HepG2 (cell line): ENCODE data around the gene RHOV. TPM values are rescaled to one million over a fixed set of nuclear protein-coding genes. Genes with fewer than 3 reads are reported as not detected.
A peak's percentile ranks its signal among the peaks of the same experiment; 100 is the strongest.

Source experiments
- BRCA1 ChIP-seq: sonication (generic); formaldehyde crosslinking; IDR thresholded peaks from 2 replicates; pipeline ENCODE4 v1.4.0; 2020; ENCODE audit warnings: missing genetic modification reagents
- CREB1 ChIP-seq, 2 experiments: fragments of 450-650 bp in 1 of 2; IDR thresholded peaks; 2 replicates each; pipeline ENCODE4 v1.6.1; 2016 to 2017; ENCODE audit warnings: control low read depth in 1 of 2, mild to moderate bottlenecking in 1 of 2, missing compliant biosample characterization in 1 of 2, missing genetic modification characterization in 1 of 2
- EHMT2 ChIP-seq: fragments of 200-600 bp; sonication (generic); IDR thresholded peaks from 2 replicates; pipeline ENCODE4 v1.7.0; 2017; ENCODE audit warnings: antibody characterized with exemption, low read depth, low read length, borderline replicate concordance
- PAXIP1 ChIP-seq: sonication (generic); formaldehyde crosslinking; conservative IDR thresholded peaks from 2 replicates; pipeline ENCODE4 v1.4.0; 2020; ENCODE audit warnings: mild to moderate bottlenecking, missing genetic modification reagents, moderate library complexity
- TARDBP ChIP-seq: sonication (generic); formaldehyde crosslinking; IDR thresholded peaks from 2 replicates; pipeline ENCODE4 v1.8.0; 2022; ENCODE audit warnings: mild to moderate bottlenecking, missing genetic modification reagents
- ZBTB20 ChIP-seq: sonication (generic); formaldehyde crosslinking; IDR thresholded peaks from 2 replicates; pipeline ENCODE4 v1.8.1; 2023; ENCODE audit warnings: missing genetic modification reagents, low read depth, mild to moderate bottlenecking, borderline replicate concordance
- ZBTB34 ChIP-seq: sonication (generic); formaldehyde crosslinking; IDR thresholded peaks from 2 replicates; pipeline ENCODE4 v1.8.0; 2022; ENCODE audit warnings: mild to moderate bottlenecking, missing genetic modification reagents
- ZBTB4 ChIP-seq: sonication (generic); formaldehyde crosslinking; IDR thresholded peaks from 2 replicates; pipeline ENCODE4 v1.4.0; 2020; ENCODE audit warnings: missing genetic modification reagents, mild to moderate bottlenecking, borderline replicate concordance
- ZFP1 ChIP-seq: IDR thresholded peaks from 2 replicates; pipeline ENCODE4 v1.6.1; 2016
- ZNF614 ChIP-seq: IDR thresholded peaks from 2 replicates; pipeline ENCODE4 v1.6.1; 2018; ENCODE audit warnings: missing biosample characterization, missing genetic modification reagents, inconsistent platforms, borderline replicate concordance
- ZNF644 ChIP-seq: IDR thresholded peaks from 2 replicates; pipeline ENCODE4 v1.6.1; 2016; ENCODE audit warnings: low read depth
- polyA plus RNA-seq, 8 experiments: library from polyadenylated mRNA; depleted of rRNA in 3 of 8; stranded (reverse) in 7 of 8; unstranded in 1 of 8; fragments of >200 nt; fragmentation: Illumina TruSeq in 4 of 8; extraction: Trizol in 4 of 8; gene quantifications; 2 replicates each; pipeline versions ENCODE4 v1.2.1 to v1.2.3, GENCODE V29; 2011 to 2016; ENCODE audit warnings: low read depth in 4 of 8, missing spikeins in 1 of 8, mixed read lengths in 1 of 8; ENCODE audit not compliant: insufficient read depth in 1 of 8
- total RNA-seq, 5 experiments: library from RNA; depleted of rRNA; stranded (reverse); fragments of >200 nt; fragmentation: Illumina TruSeq; extraction: Trizol; gene quantifications; 2 replicates each; pipeline ENCODE4 v1.2.3, GENCODE V29; 2016; ENCODE audit warnings: low read depth in 1 of 5
- TF ChIP-seq, protein P1 (sequence below): sonication (generic); formaldehyde crosslinking; IDR thresholded peaks from 2 replicates; pipeline ENCODE4 v1.4.0; 2020; ENCODE audit warnings: low read depth, missing genetic modification reagents
- TF ChIP-seq, protein P2 (sequence below): IDR thresholded peaks from 2 replicates; pipeline ENCODE4 v1.6.1; 2016; ENCODE audit warnings: mild to moderate bottlenecking

The RHOV gene
- total and polyA plus RNA-seq, 2 of the 13 experiments (the other 11 are each of a cell fraction or from before 2014, with no cell fraction given) = 0.17 to 0.18 TPM

DNA sequence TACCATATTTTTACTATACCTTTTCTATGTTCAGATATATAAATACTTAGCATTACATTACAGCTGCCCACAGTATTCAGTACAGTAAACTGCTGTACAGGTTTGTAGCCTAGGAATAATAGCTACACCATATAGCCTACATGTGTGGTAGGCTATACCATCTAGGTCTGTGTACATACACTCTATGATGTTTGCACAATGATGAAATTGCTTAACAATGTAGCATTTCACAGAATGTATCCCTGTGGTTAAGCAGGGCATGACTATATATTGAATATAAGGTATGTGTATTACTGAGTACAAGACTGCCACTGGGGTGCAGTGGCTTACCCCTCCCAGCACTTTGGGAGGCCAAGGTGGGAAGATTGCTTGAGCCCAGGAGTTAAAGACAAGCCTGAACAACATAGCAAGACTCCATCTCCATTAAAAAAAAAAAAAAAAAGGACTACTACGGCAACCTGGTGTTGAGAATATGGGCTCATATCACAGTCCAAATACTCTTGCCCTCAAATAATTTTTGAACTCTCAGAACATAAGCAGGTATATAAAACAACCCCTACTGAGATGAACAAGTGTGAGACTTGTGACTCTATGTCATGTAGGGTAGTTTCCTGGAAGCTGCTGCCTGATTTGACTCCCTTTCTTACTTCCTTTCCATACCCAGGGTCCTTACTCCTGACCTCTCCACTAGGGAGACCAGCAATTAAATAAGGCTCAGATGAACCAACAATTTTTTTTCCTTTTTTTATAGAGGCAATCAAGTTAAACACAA, 50.3 kb downstream of the RHOV start (continued):
- no peak for TF ChIP-seq PAXIP1
- 0 out of 2 replicates have a peak, but pooled peaks have one; percentile 33 for TF ChIP-seq ZNF614 (CRISPR knock-in tag)
- TF ChIP-seq ZBTB4 (CRISPR knock-in tag) = no peak
- peak; percentile 38; the same call in 1 of the 2 replicates for TF ChIP-seq TARDBP (CRISPR knock-in tag)
- 0 out of 2 replicates have a peak, but pooled peaks have one; percentile 49 for TF ChIP-seq EHMT2
- no peak for TF ChIP-seq ZFP1 (CRISPR knock-in tag)
- TF ChIP-seq, protein P1, sequence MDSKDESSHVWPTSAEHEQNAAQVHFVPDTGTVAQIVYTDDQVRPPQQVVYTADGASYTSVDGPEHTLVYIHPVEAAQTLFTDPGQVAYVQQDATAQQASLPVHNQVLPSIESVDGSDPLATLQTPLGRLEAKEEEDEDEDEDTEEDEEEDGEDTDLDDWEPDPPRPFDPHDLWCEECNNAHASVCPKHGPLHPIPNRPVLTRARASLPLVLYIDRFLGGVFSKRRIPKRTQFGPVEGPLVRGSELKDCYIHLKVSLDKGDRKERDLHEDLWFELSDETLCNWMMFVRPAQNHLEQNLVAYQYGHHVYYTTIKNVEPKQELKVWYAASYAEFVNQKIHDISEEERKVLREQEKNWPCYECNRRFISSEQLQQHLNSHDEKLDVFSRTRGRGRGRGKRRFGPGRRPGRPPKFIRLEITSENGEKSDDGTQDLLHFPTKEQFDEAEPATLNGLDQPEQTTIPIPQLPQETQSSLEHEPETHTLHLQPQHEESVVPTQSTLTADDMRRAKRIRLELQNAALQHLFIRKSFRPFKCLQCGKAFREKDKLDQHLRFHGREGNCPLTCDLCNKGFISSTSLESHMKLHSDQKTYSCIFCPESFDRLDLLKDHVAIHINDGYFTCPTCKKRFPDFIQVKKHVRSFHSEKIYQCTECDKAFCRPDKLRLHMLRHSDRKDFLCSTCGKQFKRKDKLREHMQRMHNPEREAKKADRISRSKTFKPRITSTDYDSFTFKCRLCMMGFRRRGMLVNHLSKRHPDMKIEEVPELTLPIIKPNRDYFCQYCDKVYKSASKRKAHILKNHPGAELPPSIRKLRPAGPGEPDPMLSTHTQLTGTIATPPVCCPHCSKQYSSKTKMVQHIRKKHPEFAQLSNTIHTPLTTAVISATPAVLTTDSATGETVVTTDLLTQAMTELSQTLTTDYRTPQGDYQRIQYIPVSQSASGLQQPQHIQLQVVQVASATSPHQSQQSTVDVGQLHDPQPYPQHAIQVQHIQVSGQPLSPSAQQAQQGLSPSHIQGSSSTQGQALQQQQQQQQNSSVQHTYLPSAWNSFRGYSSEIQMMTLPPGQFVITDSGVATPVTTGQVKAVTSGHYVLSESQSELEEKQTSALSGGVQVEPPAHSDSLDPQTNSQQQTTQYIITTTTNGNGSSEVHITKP = peak; percentile 64; the same call in 1 of the 2 replicates
- no peak for TF ChIP-seq BRCA1 (CRISPR knock-in tag)
- TF ChIP-seq ZBTB20 (CRISPR knock-in tag) = peak; percentile 95
- TF ChIP-seq, protein P2, sequence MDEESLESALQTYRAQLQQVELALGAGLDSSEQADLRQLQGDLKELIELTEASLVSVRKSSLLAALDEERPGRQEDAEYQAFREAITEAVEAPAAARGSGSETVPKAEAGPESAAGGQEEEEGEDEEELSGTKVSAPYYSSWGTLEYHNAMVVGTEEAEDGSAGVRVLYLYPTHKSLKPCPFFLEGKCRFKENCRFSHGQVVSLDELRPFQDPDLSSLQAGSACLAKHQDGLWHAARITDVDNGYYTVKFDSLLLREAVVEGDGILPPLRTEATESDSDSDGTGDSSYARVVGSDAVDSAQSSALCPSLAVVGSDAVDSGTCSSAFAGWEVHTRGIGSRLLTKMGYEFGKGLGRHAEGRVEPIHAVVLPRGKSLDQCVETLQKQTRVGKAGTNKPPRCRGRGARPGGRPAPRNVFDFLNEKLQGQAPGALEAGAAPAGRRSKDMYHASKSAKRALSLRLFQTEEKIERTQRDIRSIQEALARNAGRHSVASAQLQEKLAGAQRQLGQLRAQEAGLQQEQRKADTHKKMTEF (CRISPR knock-in tag) = 0 out of 2 replicates have a peak, but pooled peaks have one; percentile 38
- 0 out of 2 replicates have a peak, but pooled peaks have one; percentile 51 for TF ChIP-seq ZBTB34 (CRISPR knock-in tag)
- no peak for TF ChIP-seq CREB1 (IDR thresholded peaks at IDR 0.05)
- peak; percentile 33; the same call in 1 of the 2 replicates for TF ChIP-seq CREB1 (CRISPR knock-in tag; IDR thresholded peaks at IDR 0.05)
- 0 out of 2 replicates have a peak, but pooled peaks have one; percentile 12 for TF ChIP-seq ZNF644 (CRISPR knock-in tag)
